ENCODE results near the gene ATAD2B. TPM values are rescaled to one million over a fixed set of nuclear protein-coding genes. Genes with fewer than 3 reads are reported as not detected.

ATAD2B gene
- total and polyA plus RNA-seq, 10 donors: 4.4 to 61.2 (median 36.8) TPM

- WGBS, 5 donors: 89 to 96% (median 94%) methylated on average over 3 of the region's 3 CpGs
- no peaks in the 10 kb centered on the region for H3K36me3 ChIP-seq
- H3K4me3 ChIP-seq: no peak overlapping the region
- no peak for DNase-seq
- no peak for TF ChIP-seq POLR2A (IDR thresholded peaks at IDR 0.05)
- TF ChIP-seq, protein P1, sequence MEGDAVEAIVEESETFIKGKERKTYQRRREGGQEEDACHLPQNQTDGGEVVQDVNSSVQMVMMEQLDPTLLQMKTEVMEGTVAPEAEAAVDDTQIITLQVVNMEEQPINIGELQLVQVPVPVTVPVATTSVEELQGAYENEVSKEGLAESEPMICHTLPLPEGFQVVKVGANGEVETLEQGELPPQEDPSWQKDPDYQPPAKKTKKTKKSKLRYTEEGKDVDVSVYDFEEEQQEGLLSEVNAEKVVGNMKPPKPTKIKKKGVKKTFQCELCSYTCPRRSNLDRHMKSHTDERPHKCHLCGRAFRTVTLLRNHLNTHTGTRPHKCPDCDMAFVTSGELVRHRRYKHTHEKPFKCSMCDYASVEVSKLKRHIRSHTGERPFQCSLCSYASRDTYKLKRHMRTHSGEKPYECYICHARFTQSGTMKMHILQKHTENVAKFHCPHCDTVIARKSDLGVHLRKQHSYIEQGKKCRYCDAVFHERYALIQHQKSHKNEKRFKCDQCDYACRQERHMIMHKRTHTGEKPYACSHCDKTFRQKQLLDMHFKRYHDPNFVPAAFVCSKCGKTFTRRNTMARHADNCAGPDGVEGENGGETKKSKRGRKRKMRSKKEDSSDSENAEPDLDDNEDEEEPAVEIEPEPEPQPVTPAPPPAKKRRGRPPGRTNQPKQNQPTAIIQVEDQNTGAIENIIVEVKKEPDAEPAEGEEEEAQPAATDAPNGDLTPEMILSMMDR (IDR thresholded peaks at IDR 0.05 in 8 of 11, conservative IDR thresholded peaks at IDR 0.05 in 3 of 11): no peak
- no peak for TF ChIP-seq POLR2AphosphoS5 (IDR thresholded peaks at IDR 0.05)
- intact Hi-C loops (cut with DNase I; ENCODE audit: low total_unique reads): no loop called here
- peaks cover 2 to 46% (median 12%) of the 10 kb centered on the region in 6 donors for H3K4me1 ChIP-seq
- no peaks in the 10 kb centered on the region for H3K27me3 ChIP-seq (replicated peaks in 1 of 7)
- H3K9me3 ChIP-seq: no peaks in the 10 kb centered on the region
- H3K27ac ChIP-seq: no peak overlapping the region
These were observed 14.9 kb downstream of the ATAD2B start for GRCh38 chr2:23912054-23912453.

GRCh38 chr2:23905155-23905554, 21.8 kb downstream of the ATAD2B start:
- H3K27ac ChIP-seq: no peak overlapping the region
- DNase-seq: no peak
- 30 to 72% (median 47%) methylated on average over 2 of the region's 2 CpGs for WGBS, 5 donors
- H3K9me3 ChIP-seq: no peaks in the 10 kb centered on the region
- intact Hi-C loops (cut with DNase I; ENCODE audit: low total_unique reads): no loop called here
- H3K4me1 ChIP-seq: peaks cover 0 to 54% (median 9%) of the 10 kb centered on the region in 6 donors
- H3K36me3 ChIP-seq: no peaks in the 10 kb centered on the region
- H3K4me3 ChIP-seq: no peak overlapping the region
- TF ChIP-seq POLR2AphosphoS5 (IDR thresholded peaks at IDR 0.05) (no peak), POLR2A (IDR thresholded peaks at IDR 0.05) (no peak)
- TF ChIP-seq, protein P1 (IDR thresholded peaks at IDR 0.05 in 8 of 11, conservative IDR thresholded peaks at IDR 0.05 in 3 of 11): no peak
- H3K27me3 ChIP-seq (replicated peaks in 1 of 7): no peaks in the 10 kb centered on the region

DNA sequence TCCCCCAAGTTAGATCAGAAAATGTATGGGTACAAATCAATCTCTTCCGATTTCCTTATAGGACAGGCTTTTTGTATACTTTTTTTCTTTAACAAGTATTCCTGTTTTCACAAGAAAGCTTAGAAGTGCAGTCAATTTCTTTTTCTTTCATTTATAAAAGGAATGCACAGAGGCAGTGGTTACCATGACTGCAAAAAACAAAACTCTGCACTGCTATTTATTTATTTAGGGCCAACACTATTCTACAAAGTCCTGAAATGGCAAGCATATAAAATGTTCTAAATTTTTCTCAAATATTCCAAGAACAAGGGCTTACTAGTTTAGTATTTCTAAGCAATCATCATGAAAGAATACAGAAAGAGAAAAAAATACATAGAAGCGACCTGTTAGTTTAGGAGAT, 22.2 kb downstream of the ATAD2B start:
- H3K27me3 ChIP-seq (replicated peaks in 1 of 7): no peaks in the 10 kb centered on the region
- H3K4me3 ChIP-seq: no peak overlapping the region
- TF ChIP-seq POLR2AphosphoS5 (IDR thresholded peaks at IDR 0.05) (no peak), POLR2A (IDR thresholded peaks at IDR 0.05) (no peak)
- TF ChIP-seq, protein P1 (IDR thresholded peaks at IDR 0.05 in 8 of 11, conservative IDR thresholded peaks at IDR 0.05 in 3 of 11): no peak
- H3K27ac ChIP-seq: no peak overlapping the region
- H3K9me3 ChIP-seq: no peaks in the 10 kb centered on the region
- peaks cover 0 to 55% (median 9%) of the 10 kb centered on the region in 6 donors for H3K4me1 ChIP-seq
- intact Hi-C loops (cut with DNase I; ENCODE audit: low total_unique reads): no loop called here
- no peak for DNase-seq
- WGBS, 5 donors: 88 to 97% (median 93%) methylated on average over 2 of the region's 2 CpGs
- no peaks in the 10 kb centered on the region for H3K36me3 ChIP-seq

GRCh38 chr2:23904215-23904614, 22.7 kb downstream of the ATAD2B start:
- H3K4me3 ChIP-seq: no peak overlapping the region
- H3K27me3 ChIP-seq (replicated peaks in 1 of 7): no peaks in the 10 kb centered on the region
- 88 to 93% (median 92%) methylated on average over 1 of the region's 1 CpG for WGBS, 5 donors

More at GRCh38 chr2:23904215-23904614, 22.7 kb downstream of the ATAD2B start:
- H3K36me3 ChIP-seq: no peaks in the 10 kb centered on the region
- DNase-seq: no peak
- TF ChIP-seq, protein P1 (IDR thresholded peaks at IDR 0.05 in 8 of 11, conservative IDR thresholded peaks at IDR 0.05 in 3 of 11): no peak
- TF ChIP-seq POLR2AphosphoS5 (IDR thresholded peaks at IDR 0.05) (no peak), POLR2A (IDR thresholded peaks at IDR 0.05) (no peak)
- no peak overlapping the region for H3K27ac ChIP-seq
- H3K9me3 ChIP-seq: no peaks in the 10 kb centered on the region
- intact Hi-C loops (cut with DNase I; ENCODE audit: low total_unique reads): no loop called here
- peaks cover 0 to 55% (median 9%) of the 10 kb centered on the region in 6 donors for H3K4me1 ChIP-seq
